Central memory CD4-positive, alpha-beta T cell (primary cell): ENCODE measurements around the gene NDOR1.
"Not testable (repeated sequence)": the region's sequence is repeated elsewhere in the genome, so short reads cannot be mapped to it uniquely, and the experiment has no call there.

Source experiments
- DNase-seq: peaks from one replicate; pipeline ENCODE4 v3.0.0; 2022

NDOR1 gene

DNA sequence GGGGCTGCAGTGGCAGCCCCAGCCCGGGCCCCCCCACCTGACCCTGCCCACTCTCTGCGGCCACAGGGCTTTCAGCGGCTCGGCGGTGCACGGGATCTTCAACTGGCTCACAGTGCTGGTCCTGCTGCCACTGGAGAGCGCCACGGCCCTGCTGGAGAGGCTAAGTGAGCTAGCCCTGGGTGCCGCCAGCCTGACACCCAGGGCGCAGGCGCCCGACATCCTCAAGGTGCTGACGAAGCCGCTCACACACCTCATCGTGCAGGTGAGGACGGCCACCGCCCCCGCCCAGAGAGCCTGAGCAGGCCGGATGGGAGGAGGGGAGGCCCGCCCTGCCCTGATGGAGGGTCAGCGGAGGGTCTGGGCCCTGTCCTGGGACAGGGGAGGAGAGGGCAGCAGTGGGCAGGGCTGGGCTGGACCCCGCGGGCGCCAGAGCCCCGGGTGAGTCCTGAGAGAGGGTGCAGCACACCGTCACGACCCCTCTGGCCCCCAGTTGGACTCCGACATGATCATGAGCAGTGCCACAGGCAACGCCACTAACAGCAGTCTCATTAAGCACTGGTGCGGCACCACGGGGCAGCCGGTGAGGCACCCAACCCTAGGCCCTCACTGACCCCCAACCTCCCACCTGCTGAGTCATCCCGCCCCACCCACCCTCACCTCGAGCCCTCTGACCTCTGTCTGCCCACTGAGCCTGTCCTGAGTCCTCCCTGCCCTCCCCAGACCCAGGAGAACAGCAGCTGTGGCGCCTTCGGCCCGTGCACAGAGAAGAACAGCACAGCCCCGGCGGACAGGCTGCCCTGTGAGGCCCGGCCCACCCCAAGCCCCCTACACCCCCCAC lies 27.9 kb downstream of the NDOR1 start:
- no peak for DNase-seq

DNA sequence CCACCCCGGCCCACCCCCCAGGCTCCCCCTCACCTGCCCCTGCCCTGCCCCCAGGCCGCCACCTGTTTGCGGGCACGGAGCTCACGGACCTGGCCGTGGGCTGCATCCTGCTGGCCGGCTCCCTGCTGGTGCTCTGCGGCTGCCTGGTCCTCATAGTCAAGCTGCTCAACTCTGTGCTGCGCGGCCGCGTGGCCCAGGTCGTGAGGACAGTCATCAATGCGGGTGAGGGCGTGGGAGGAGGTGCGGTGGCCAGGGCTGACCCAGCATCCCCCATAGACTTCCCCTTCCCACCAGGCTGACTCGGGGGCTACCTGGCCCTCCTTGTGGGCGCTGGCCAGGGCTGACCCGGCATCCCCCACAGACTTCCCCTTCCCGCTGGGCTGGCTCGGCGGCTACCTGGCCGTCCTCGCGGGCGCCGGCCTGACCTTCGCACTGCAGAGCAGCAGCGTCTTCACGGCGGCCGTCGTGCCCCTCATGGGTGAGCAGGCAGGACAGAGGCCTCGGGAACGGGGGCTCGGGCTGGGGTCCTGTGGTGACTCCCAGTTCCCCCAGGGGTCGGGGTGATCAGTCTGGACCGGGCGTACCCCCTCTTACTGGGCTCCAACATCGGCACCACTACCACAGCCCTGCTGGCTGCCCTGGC lies 28.7 kb downstream of the NDOR1 start:
- no peak for DNase-seq

DNA sequence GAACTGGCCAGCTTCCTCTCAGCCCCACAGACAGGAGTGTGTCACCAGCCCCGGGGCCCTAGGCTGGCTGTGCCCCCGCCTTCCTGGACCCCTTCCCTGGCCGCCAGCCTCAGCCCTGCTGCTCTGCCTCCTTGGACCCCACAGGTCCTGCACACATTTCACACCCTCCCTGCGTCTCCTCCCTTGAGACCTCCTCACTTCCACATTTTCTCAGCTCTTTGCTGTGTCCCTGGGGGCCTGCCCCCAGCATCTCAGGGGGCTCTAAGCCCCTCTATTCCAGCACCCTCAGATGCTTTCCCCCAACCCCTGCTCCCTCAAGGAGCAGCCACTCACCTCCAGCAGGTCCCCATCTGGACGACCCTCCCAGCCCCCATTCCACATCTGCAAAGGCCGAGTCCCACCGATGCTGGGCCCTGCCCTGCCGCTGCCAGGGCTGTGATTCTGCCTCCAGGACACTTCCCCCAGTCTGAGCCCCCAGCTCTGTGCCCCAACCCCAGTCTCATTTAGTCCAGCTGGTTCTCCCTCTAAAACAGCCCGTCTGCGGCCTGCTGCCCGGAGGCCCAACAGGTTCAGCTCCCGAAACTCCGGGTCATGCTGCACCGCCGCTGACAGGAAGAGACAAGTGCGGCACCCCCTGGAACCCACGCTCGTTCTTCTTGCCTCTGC lies 29.4 kb downstream of the NDOR1 start:
- no peak for DNase-seq

DNA sequence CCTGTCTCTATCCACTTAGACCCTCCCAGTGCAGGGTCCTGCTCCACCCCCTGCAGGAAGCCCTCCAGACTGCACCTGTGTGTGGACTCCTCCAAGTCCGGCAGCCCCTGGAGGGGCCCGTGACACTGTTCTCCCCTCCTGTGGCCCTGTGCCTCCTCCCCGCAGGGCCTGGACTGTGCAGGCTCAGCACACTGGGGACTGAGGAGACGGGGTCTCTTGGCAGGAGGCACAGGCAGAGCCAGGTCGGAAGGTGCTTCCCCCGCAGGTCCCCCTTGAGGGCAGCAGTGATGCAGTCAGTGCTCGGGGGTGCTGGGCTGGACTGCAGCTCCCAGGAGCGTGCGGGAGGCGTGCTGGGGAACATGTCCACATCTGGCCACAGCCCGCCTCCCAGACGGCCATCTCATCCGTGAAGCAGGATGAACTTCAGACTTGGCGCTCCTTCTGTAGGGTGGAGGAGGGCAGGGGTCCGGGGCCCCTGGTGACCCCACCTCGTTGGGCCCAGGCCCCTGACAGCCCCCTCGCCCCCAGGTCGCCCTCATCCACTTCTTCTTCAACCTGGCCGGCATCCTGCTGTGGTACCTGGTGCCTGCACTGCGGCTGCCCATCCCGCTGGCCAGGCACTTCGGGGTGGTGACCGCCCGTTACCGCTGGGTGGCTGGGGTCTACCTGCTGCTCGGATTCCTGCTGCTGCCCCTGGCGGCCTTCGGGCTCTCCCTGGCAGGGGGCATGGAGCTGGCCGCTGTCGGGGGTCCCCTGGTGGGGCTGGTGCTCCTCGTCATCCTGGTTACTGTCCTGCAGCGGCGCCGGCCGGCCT lies 30.1 kb downstream of the NDOR1 start:
- no peak for DNase-seq

DNA sequence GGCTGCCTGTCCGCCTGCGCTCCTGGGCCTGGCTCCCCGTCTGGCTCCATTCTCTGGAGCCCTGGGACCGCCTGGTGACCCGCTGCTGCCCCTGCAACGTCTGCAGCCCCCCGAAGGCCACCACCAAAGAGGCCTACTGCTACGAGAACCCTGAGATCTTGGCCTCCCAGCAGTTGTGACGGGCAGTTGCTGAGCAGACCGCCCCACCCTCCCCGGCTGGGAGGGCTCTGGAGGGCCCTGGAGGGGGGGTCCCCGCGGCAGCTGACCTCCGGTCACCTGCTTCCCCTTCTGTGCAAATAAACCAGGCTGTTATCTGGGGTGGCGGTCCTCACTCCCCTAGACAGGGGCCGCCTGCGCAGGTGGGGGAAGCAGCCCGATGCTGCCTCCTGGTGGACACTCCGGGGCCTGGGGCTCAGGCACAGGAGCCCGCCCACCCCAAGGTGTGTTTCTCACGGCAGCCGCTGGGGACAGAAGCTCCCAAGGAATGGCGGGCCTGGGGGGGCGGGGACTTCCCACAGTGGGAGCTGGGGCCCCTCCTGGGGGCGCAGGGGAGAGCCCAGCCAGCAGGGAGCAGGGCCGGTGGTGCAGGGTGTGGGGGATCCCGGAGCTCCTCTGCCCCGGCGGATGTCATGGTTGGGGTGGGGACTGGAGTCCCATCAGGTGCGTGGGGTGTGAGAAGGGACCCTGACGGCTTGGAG lies 30.9 kb downstream of the NDOR1 start:
- peak; percentile 83 for DNase-seq

DNA sequence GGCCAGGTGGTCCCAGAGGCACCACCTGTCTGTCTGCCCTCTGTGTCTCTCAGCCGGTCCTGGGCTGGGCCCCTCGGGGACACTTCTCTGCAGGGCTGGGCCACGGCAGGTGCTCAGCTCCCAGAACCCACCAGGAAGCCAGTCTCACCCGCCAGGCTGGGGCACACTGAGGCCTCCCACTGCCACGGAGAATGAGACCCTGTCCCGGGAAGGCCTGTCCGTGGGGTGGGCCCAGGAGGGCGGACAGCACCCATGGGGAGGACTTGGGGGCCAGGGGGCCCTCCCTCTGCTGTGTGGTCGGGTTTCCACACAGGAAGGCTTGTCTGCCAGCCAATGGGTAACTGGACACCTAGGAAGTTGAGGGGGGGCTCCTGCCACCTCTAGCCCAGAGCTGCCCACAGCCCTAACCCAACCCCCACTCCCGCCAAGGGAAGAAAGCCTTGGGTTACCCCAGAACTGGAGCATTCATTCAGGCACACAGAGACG lies 31.5 kb downstream of the NDOR1 start:
- no peak for DNase-seq

DNA sequence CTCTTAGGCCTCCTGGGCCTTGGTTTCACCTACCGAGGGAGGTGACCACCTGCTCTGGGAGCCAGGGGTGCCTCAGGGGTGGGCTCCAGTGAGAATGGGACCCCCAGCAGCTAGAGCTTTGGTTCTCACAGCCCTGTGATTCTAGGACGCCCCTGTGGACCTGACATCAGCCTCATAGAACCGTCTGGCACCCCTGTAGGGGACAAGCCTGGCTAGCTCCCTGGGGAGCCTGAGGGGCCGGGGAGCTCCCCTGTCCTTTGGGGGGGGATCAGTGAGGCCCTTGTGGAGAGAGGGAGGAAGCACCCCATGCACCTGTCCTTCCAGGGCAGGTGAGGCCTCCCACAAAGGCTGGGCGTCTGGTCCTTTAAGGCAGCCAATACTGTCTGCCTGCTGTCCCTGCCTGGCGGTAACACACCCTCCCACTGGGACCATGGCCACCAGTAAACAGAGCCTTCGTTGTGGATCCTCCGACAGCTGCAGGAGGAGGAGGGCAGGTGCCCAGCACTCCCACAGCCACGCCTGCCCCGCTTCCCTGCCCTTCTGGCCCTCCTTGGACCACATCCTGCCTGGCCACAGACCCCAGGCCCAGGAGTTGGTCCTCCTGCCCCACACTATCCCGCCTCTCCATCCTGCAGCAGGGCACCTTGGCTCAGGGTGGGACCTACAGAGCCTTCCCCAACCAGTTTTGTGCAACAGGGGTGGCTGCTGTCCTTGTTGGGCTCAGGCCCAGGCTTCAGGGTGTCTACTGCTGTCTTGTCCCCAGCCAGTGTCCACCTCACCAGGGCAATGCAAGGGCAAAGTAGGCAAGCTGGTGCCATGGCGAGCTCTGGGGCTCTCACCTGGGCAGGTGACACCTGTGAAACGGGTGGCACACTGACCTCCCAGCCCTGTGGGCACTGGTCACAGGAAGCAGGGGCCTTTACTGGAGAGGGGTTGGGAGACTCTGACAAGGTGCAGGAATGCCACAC lies 32.5 kb downstream of the NDOR1 start:
- DNase-seq = no peak

DNA sequence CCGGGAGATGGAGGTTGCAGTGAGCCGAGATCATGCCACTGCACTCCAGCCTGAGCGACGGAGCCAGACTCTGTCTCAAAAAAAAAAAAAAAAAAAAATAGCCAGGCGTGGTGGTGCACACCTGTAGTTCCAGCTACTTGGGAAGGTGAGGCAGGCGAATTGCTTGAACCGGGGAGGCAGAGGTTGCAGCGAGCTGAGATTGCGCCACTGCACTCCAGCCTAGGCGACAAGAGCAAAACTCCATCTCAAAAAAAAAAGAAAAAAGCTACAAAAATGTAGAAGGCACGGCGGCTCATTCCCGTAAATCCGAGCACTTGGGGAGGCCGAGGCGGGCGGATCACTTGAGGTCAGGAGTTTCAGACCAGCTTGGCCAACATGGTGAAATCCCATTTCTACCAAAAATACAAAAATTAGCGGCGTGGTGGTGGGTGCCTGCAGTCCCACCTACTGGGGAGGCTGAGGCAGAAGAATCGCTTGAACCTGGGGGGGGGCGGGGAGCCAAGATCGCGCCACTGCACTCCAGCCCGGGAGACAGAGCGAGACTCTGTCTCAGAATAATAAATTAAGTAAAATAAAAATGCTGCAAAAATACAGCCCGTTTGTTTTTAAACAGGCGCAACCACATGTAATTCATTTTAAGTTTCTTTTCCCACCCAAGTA lies 34.2 kb downstream of the NDOR1 start:
- DNase-seq = not testable (repeated sequence)

DNA sequence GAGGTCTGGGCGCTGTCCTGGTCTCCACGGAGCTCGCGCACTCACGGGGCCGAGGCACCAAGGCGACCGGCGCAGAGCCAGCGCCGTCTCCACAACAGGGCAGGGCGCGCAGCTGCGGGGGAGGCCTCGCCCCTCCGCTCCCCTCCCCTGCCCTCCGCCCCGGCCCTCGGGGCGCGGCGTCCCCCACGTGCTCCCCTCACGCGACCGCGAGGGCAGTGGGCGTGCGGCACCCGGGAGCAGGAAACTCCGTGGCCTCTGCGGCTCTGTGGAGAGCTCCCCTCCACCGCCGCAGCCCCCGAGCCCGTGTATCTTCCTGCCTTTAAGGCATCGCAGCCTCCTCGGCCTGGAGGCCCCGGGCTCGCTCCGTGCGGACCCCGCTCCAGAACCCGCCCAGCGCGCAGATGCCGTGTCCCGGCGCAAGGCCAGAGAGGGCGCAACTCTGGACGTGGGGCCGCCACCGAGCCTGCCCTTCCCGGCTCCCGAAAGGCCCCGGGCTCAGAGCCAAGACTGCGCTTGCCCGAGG lies 34.9 kb downstream of the NDOR1 start:
- peak; percentile 78 for DNase-seq

DNA sequence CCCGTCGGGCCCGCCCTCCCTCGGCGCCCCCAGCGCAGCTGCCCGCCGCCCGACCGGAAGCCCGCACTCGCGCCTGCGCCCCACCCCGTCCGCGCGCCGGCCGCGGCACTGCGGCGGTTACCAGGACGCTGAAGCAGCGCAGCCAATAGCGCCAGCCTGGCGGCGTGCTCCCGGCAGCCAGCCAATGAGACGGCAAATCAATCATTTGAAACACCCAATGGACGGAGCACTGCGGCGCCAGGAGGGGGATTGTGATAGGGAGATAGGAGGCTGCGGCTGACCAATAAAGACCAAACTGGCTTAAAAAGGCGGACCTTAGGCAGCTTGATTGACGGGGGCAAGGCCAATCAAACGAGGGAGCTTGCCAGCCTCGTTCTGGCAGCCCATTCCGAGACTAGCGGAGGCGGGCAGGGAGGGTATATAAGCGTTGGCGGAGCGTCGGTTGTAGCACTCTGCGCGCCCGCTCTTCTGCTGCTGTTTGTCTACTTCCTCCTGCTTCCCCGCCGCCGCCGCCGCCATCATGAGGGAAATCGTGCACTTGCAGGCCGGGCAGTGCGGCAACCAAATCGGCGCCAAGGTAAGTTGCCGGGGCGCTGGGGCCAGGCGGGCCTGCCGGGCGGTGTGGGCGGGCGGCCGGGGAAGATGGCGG lies 35.5 kb downstream of the NDOR1 start, which contains the start of gene TUBB4B:
Gene TUBB4B, plus strand, starts transcription at position 447 of the 649 bp plus-strand sequence. Its CDS starts 74 bp downstream, at position 521.
- DNase-seq = peak; percentile 99

DNA sequence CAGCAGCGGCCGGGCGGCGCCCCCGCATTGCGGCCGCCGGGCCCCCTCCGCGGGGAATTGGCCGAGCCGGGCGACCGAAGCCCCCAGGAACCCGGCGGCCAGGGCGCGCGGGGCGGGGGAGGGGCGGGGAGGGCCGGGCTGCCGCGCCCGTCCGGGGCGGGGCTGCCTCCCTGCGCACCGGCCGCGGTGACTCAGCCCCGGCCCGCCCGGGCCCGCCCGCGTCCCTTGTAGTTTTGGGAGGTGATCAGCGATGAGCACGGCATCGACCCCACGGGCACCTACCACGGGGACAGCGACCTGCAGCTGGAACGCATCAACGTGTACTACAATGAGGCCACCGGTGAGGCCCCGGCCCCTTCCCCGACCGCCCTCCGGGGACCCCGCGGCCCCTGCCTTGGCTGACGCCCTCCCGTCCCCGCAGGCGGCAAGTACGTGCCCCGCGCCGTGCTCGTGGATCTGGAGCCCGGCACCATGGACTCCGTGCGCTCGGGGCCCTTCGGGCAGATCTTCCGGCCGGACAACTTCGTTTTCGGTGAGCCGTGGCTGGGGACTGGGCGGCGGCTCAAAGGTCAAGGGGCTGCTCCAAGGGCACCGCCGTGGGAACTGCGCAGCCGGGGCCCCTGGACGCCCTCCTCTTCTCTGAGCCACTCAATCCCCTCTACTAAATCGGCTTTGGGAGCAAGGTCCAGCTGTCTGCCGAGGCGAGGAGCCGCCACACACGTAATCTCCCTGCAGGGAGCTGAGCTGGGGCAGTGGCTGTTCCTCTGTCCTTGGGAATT lies 36.2 kb downstream of the NDOR1 start:
- DNase-seq = peak; percentile 55

DNA sequence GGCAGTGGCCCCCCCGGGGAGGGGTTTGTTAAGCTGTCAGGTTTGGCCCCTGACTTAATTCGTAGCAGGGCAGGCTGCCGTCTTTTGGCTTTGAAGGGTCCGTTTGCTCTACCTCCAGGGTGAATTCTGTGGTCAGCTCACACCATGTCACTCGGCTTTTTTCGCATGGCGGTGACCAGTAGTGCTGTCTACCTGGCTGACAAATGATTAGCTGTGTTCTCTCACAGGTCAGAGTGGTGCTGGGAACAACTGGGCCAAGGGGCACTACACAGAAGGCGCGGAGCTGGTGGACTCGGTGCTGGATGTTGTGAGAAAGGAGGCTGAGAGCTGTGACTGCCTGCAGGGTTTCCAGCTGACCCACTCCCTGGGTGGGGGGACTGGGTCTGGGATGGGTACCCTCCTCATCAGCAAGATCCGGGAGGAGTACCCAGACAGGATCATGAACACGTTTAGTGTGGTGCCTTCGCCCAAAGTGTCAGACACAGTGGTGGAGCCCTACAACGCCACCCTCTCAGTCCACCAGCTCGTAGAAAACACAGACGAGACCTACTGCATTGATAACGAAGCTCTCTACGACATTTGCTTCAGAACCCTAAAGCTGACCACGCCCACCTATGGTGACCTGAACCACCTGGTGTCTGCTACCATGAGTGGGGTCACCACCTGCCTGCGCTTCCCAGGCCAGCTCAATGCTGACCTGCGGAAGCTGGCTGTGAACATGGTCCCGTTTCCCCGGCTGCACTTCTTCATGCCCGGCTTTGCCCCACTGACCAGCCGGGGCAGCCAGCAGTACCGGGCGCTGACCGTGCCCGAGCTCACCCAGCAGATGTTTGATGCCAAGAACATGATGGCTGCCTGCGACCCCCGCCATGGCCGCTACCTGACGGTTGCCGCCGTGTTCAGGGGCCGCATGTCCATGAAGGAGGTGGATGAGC lies 37.0 kb downstream of the NDOR1 start:
- DNase-seq = no peak

DNA sequence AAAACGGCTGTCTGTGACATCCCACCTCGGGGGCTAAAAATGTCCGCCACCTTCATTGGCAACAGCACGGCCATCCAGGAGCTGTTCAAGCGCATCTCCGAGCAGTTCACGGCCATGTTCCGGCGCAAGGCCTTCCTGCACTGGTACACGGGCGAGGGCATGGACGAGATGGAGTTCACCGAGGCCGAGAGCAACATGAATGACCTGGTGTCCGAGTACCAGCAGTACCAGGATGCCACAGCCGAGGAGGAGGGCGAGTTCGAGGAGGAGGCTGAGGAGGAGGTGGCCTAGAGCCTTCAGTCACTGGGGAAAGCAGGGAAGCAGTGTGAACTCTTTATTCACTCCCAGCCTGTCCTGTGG lies 37.7 kb downstream of the NDOR1 start:
- not testable (repeated sequence) for DNase-seq

DNA sequence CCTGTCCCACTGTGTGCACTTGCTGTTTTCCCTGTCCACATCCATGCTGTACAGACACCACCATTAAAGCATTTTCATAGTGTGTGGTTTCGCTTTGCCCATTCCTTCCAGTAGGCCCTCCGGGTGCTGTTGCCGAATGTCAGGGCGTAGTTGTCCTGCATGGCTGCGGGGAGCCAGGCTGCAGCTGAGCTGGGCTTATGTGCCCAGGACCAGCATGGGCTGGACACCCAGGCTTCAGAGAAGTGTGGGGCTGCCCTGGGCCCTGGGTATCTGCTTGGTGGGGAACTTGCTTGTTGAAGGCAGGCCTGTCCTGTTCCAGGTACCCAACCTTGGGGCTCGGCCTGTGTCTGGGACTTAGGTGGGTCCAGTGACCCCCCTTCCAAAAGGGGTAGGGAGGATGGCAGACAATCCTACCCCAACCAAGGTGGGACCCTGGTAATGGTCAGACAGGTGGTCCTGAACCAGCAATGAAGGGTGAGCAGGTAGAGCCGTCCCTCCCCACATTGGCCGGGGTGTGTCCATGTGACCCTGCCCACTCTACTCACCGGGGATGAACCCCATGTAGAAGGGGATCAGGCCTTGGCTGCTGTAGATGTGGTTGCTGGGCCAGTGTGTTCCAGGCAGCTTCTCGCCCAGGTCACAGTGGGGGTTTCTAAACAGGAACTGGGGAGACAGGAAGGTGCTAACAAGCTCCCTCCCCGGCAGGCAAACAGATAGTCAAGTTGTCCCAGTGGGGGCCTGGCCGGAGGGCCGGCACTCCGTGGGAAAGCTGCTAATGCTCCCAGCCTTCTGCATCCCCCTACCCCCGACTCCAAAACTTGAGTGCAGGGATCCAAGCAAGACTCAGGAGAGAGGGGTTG lies 38.4 kb downstream of the NDOR1 start:
- no peak for DNase-seq

DNA sequence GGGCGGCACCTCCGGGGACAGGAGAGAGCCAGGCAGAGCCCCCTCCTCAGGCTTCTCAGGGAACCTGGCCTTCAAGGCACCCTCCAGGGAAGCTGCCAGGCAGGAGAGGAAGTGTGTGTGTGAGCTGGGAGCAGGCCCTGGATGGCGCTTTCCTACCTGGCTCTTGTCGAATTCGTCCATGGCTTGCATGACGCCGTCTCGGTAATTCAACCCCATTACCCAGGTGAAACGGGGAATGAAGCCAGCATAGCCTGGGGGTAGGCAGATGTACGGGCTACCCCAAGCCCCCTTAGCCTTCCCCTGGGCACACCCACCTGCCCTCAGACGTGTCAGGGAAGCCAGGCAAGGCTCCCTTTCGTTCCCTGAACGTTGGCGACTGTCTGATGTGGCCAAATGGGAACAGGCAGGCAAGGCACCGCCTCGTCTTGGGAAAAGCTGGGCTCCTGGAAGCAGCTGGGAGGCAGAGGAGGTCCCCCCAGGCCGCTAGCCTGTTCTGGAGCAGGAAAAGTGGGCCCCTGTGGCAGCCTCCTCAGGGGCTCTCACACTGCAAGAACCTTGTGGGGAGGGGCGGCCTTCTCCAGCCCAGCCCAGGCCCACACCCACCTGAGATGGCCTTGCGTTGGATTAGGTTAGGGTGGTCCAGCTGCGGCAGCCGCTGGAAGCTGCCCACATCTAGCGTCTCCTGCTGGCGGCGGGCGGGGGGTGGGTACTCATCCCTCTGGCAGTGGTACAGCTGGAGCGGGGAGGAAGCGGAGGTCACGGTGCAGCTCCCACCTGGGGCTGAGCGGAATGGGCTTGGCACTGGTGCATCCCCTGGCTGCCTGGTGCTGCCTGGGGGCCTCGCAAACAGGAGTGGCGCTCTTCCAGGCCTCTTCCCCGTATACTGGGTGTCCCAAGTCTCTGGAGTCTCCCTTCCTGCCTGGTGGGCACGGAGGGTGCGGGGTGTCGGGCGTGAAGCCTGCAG lies 39.3 kb downstream of the NDOR1 start:
- no peak for DNase-seq
